ENCODE results near the gene CES5A. TPM values are rescaled to one million over a fixed set of nuclear protein-coding genes. Genes with fewer than 3 reads are reported as not detected.
"Not testable (repeated sequence)": the region's sequence is repeated elsewhere in the genome, so short reads cannot be mapped to it uniquely, and the experiment has no call there.

CES5A gene
- total and polyA plus RNA-seq, 2 of the 4 experiments (the other 2 are of a cell fraction) = not detected

DNA sequence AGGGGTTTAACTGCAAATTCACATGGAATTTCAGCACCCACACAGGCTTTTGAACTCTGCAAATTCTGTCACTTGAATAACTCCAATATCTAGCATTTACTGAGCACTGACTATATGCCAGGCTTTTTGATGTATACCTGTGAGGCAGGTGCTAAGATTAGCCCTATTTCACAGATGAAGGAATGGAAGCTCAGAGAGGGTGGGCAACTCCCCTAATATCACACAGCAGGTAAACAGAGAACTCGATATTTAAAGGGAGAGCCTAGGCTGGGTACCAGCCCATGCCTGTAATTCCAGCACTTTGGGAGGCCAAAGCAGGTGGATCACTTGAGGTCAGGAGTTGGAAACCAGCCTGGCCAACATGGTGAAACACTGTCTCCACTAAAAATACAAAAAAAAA is 17.5 kb downstream of the CES5A start:
- in situ Hi-C loops (cut with MboI; ENCODE audit: low sequenced_read_pairs); H2AK9ac ChIP-seq (replicated peaks; ENCODE audit: low read depth, low read length, poor library complexity); H3K36me3 ChIP-seq (ENCODE audit: control insufficient read depth, insufficient read depth, low read length); H3K23ac ChIP-seq (ENCODE audit: low read depth, low read length); H3K79me1 ChIP-seq (ENCODE audit: low read depth in 1 of 2, low read length in 2 of 2); H3K4ac ChIP-seq (ENCODE audit: low read depth, low read length); H4K8ac ChIP-seq (ENCODE audit: low read depth in 2 of 2, low read length in 2 of 2); H3K4me1 ChIP-seq (ENCODE audit: control insufficient read depth, insufficient read depth, low read length); DNase-seq; H4K20me1 ChIP-seq (ENCODE audit: insufficient read depth, low read length); ATAC-seq (ENCODE audit: low read depth); H3K27ac ChIP-seq (ENCODE audit: insufficient read depth, low read length); H2BK120ac ChIP-seq (ENCODE audit: low read depth, low read length); H3K4me3 ChIP-seq (ENCODE audit: insufficient read depth, low read depth, low read length); H3K18ac ChIP-seq (ENCODE audit: low read depth, low read length); H3K9me1 ChIP-seq (ENCODE audit: insufficient read depth, low read length); CTCF ChIA-PET; H2BK20ac ChIP-seq (ENCODE audit: low read depth, low read length); H3K9me3 ChIP-seq (ENCODE audit: control insufficient read depth, insufficient read depth, low read length); H2AFZ ChIP-seq (replicated peaks; ENCODE audit: low read length, poor library complexity); H4K5ac ChIP-seq (ENCODE audit: low read depth, low read length); intact Hi-C loops (cut with micrococcal nuclease); H3K14ac ChIP-seq (replicated peaks; ENCODE audit: low read depth, low read length); dilution Hi-C loops (cut with HindIII; ENCODE audit: low sequenced_read_pairs, unreplicated experiment); POLR2A ChIA-PET (ENCODE audit: unreplicated experiment); H3K4me2 ChIP-seq (ENCODE audit: low read depth, low read length); H2BK15ac ChIP-seq (ENCODE audit: low read depth, low read length); H4K91ac ChIP-seq (ENCODE audit: insufficient read depth, low read depth, low read length); H2AK5ac ChIP-seq (ENCODE audit: low read depth, low read length); H2BK5ac ChIP-seq (ENCODE audit: low read depth, low read length, poor library complexity, severe bottlenecking); H3K9ac ChIP-seq (ENCODE audit: low read depth, low read length); H3K56ac ChIP-seq (ENCODE audit: extremely low read depth, insufficient read depth, low read length); BruUV-seq (replicated peaks); H3K27me3 ChIP-seq (ENCODE audit: control insufficient read depth, insufficient read depth, low read length): not testable (repeated sequence)
- no CpG with 5 or more reads among the region's 1 CpG for WGBS, 2 experiments (ENCODE audit: extremely low coverage in 2 of 2, insufficient read length in 1 of 2)

Data from IMR-90 (cell line).